ENCODE data around the gene DNAJC13. TPM values are rescaled to one million over a fixed set of nuclear protein-coding genes. Genes with fewer than 3 reads are reported as not detected.

The DNAJC13 gene
- total and polyA plus RNA-seq, 11 donors, result 6.6 to 45.1 (median 29.8) TPM

GRCh38 chr3:132456136-132456535 is 38.8 kb downstream of the DNAJC13 start:
- Histone ChIP-seq H3K27ac (no peak overlapping the region), H3K27me3 (no peaks in the 10 kb centered on the region), H3K4me1 (peaks cover 0 to 8% (median 0%) of the 10 kb centered on the region in 12 donors), H3K36me3 (peaks cover 0 to 100% (median 95%) of the 10 kb centered on the region in 9 donors), H3K4me3 (no peak overlapping the region), H3K9me3 (no peaks in the 10 kb centered on the region)
- intact Hi-C loops (cut with DNase I), result loop anchor here in 2 of 10 donors (2.0 to 10.0 kb wide), 2 partner anchors 49 to 101 kb away; no protein-coding TSS in a partner anchor
- ATAC-seq (no peak), DNase-seq (no peak)
- TF ChIP-seq CTCF (IDR thresholded peaks at IDR 0.05) (no peak), POLR2A (IDR thresholded peaks at IDR 0.05) (no peak)
- WGBS, 4 donors, result 92 to 97% (median 97%) methylated on average over 3 of the region's 3 CpGs

GRCh38 chr3:132456571-132456970 is 39.3 kb downstream of the DNAJC13 start:
- DNase-seq, result no peak
- no peak for TF ChIP-seq CTCF (IDR thresholded peaks at IDR 0.05)
- Histone ChIP-seq H3K9me3 (no peaks in the 10 kb centered on the region), H3K27ac (no peak overlapping the region), H3K4me1 (peaks cover 0 to 8% (median 0%) of the 10 kb centered on the region in 12 donors), H3K36me3 (peaks cover 0 to 100% (median 99%) of the 10 kb centered on the region in 9 donors), H3K4me3 (no peak overlapping the region), H3K27me3 (no peaks in the 10 kb centered on the region)
- ATAC-seq, result no peak
- intact Hi-C loops (cut with DNase I), result loop anchor here in 2 of 10 donors (2.0 to 10.0 kb wide), 2 partner anchors 50 to 102 kb away; no protein-coding TSS in a partner anchor
- WGBS, 4 donors, result 93 to 97% (median 95%) methylated on average over 3 of the region's 3 CpGs

GRCh38 chr3:132457286-132457685 is 40.0 kb downstream of the DNAJC13 start:
- Histone ChIP-seq H3K4me3 (no peak overlapping the region), H3K27me3 (no peaks in the 10 kb centered on the region), H3K9me3 (no peaks in the 10 kb centered on the region), H3K27ac (no peak overlapping the region), H3K4me1 (peaks cover 0 to 8% (median 0%) of the 10 kb centered on the region in 12 donors), H3K36me3 (peaks cover 0 to 100% (median 99%) of the 10 kb centered on the region in 9 donors)
- no peak for DNase-seq
- intact Hi-C loops (cut with DNase I), result loop anchor here in 2 of 10 donors (2.0 to 10.0 kb wide), 2 partner anchors 50 to 102 kb away; no protein-coding TSS in a partner anchor
- no peak for ATAC-seq
- no peak for TF ChIP-seq POLR2A (IDR thresholded peaks at IDR 0.05)
- TF ChIP-seq CTCF (IDR thresholded peaks at IDR 0.05), result no peak
- WGBS, 4 donors, result 93 to 95% (median 94%) methylated on average over 1 of the region's 1 CpG

- Histone ChIP-seq H3K9me3 (no peaks in the 10 kb centered on the region), H3K36me3 (peaks cover 0 to 100% (median 99%) of the 10 kb centered on the region in 9 donors), H3K4me3 (no peak overlapping the region), H3K27me3 (no peaks in the 10 kb centered on the region), H3K4me1 (peaks cover 0 to 8% (median 0%) of the 10 kb centered on the region in 12 donors), H3K27ac (no peak overlapping the region)
- DNase-seq (no peak), ATAC-seq (no peak)
- 94 to 98% (median 97%) methylated on average over 3 of the region's 3 CpGs for whole genome bisulfite sequencing, 4 donors
- intact Hi-C loops (cut with DNase I), result loop anchor here in 1 of 10 donors (10.0 kb wide), 1 partner anchor 105 kb away; no protein-coding TSS in a partner anchor
- TF ChIP-seq POLR2A (IDR thresholded peaks at IDR 0.05) (no peak), CTCF (IDR thresholded peaks at IDR 0.05) (no peak)
Measured at GRCh38 chr3:132459551-132459950, 42.2 kb downstream of the DNAJC13 start.
